ENCODE results near the gene LYL1. TPM values are rescaled to one million over a fixed set of nuclear protein-coding genes. Genes with fewer than 3 reads are reported as not detected.
"Not testable (repeated sequence)": the region's sequence is repeated elsewhere in the genome, so short reads cannot be mapped to it uniquely, and the experiment has no call there.

LYL1 gene
- 0.24 and 0.34 TPM in 2 replicates for total RNA-seq (2014; rRNA removed; shearing (Covaris generic))

DNA sequence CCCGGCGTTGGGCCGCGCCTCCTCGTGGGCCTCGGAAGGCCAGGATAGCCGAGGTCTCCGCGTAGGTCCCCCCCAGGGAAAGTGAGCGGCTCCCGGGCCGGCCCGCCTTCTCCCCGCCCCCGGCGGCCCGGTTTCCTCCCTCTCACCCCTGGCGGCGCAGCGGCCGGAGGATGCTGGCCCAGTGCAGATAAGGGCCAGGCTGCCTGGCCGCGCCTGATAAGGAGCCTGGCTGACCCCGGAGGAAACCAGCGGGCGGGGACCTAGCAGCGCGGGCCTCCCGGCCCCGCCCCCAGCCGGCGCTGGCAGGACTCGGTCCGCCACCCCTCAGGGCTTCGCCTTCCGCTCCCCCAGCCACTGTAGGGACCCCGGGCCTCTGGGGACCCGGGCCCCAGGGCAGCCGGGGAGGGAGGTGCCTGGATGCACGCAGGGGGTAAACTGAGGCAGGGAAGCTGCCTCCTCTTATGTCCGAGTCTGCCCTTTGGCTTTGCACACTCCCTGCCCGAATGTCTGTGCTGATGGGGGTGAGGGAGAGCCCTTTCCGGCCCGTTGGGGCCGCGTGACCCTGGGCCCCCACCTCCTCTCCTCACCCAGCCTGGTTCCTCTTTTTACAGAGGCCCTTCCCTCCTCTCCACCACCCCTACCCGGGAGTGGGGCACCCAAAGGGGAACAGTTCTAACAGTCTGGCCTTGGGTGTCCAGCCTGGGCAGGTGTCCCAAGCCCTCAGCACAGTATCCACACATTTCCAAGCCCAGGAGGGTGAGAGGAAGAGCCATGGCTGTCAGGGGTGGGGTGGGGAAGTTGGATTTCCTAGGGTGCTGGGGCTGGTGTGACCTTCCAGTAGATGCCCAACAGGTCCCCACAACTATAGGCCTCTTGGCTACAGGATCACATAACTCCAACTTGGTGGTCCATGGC, at the start of gene LYL1:
LYL1 (minus strand) TSS at position 193 of the 915 bp plus-strand sequence. CDS start 1,687 bp downstream, outside the sequence.
- DNase-seq (ENCODE audit: low read depth): peak; percentile 33

DNA sequence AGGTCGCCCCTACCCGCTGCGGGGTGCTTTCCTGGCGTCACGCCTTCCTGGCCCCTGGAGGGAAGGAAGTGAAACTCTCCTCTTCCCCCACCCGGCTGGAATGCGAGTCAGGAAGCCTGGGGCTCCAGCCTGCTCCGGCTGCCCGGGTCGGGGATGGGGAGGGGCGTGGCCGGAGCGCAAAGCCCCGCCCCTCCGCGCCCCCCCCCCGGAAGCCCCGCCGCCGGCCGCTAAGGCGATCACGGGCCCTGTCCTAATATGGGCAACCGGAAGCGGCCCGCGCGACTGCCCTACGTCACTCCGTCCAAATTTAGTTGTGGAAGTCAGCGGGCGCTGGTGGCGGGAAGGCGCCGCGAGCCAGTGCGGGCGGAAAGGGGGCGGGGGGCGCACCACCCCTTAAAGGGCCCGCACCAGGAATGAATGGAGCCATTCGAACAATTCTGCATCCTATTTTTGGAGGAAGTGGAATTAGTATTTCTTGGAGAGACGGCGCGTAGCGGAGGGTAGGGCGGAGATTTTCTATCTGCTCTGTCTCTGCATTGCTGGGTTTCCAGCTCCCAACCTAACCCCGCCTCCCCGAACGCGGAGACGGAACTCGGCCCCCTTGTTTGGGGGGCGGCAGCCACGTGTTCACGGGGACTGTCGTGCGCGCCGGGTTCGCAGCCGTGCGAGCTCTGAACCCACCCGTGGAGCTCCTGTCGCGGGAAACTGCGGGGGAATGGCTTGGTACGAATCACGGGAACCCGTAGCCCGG, 49.1 kb upstream of the LYL1 start:
- peak; percentile 98 for DNase-seq (ENCODE audit: low read depth)

DNA sequence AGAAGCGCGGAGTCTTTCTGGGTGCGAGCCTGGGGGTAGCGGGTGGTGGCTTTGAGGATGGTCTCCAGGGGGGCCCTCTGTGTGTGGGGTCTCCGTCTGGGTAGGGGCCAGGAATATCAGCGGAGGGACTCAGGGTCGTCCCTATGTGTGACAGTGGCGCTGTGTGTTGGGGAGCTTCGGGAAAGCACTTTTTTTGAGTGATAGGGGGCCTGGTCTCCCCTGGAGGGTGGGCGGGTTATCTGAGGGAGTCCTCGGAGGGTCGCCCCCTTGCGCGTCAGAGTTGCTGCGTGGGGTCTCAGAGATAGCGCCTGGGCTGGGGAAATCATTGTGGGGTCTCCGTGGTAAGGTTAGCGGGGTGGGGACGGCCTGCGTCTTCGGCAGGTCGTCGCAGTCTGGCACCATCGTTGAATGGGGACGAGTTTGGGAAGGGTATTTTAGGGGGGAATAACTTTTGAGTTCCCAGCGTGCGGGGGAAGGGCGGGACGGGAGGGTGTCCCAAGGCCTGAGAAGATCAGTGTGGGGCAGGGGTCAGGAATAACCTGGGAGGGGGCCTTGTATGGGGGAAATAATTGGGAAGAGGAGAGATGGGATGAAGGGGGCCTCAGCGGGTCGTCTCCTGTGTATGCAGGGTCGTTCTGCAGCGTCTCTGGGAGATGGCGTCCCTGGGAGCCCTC, 48.4 kb upstream of the LYL1 start:
- no peak for DNase-seq (ENCODE audit: low read depth)

DNA sequence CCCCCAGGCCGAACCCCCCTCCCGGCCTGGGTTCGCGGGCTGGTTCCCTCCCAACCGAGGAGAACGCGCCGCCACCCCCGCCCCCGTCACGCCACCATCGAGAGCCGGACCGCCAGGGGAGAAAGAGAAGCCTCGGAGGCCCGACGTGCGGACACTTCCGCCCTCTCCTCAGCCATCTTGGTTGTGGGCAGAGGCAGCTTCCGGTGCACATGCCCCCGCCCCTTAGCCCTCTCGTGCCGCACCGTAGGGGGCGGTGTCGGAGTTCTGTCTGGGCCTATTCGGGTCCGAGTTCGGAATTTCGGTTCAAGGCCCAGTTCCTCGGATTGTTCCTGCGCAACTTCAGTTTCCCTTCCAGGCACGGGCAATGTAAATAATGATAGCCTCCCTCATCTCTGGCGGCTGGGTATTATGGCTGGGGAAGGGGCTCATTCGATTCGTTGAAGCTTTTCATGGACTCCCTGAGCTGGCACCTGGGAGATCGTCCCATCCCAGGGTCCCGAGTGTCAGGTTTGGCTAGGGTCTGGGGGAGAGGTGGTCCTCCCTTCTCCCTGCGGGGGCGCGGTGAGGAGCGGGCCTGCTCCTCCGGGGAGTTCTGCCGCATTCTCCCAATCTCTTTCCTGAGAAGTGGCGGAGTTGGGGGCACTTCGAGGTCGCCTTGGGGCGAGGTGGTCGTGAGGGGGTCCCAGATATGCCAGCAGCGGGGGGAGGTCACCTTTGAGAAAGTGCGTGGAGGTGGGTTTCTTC, 47.7 kb upstream of the LYL1 start, which contains the start of the genes IER2 and STX10:
IER2 (plus strand) TSS at position 225 of the 744 bp plus-strand sequence. CDS start 2,776 bp downstream, outside the sequence.
STX10 (minus strand) TSS at position 189 of the 744 bp plus-strand sequence. CDS start 202 bp downstream, outside the sequence.
- peak; percentile 98 for DNase-seq (ENCODE audit: low read depth)

DNA sequence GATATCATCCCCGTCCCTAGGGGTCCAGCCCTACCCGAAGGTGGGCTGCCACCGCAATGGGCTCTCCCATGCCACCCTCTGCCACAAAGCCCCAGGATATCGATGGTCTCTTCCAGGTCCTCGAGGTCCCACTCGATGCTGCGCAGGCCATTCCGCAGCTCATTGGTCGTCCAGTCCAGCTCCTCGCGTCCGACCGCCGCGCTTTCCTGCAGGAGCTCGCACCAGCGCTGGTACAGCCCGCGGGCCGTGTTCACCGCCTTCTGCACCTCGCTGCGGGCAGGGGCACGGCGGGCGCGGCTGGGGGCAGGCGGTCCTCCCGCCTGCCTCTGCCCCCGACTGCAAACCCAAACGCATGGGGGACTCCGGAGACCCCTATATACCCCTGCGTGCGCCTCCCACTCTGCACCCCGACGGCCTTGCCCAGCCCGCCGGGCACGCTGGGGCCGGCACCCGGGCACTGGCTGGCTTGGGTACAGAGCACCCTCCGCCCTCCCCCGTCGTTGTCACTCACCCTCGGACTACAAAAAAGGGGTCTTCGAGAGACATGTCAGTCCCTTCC, 47.0 kb upstream of the LYL1 start:
- DNase-seq (ENCODE audit: low read depth): peak; percentile 74

DNA sequence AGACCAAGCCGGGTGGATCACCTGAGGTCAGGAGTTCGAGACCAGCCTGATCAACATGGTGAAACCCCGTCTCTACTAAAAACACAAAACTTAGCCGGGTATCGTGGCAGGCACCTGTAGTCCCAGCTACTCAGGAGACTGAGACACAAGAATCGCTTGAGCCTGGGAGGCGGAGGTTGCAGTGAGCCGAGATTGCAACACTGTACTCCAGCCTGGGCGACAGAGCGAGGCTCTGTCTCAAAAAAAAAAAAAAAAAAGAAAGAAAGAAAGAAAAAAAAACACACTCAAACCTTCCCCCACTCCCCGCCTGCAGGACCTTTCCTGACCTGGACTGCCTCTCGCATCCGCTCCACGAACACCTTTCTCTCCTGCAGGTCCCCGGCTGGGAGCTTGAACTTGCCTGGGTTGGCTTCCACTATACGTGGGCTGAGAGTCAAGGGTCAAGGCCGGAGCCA, 46.5 kb upstream of the LYL1 start:
- not testable (repeated sequence) for DNase-seq (ENCODE audit: low read depth)

DNA sequence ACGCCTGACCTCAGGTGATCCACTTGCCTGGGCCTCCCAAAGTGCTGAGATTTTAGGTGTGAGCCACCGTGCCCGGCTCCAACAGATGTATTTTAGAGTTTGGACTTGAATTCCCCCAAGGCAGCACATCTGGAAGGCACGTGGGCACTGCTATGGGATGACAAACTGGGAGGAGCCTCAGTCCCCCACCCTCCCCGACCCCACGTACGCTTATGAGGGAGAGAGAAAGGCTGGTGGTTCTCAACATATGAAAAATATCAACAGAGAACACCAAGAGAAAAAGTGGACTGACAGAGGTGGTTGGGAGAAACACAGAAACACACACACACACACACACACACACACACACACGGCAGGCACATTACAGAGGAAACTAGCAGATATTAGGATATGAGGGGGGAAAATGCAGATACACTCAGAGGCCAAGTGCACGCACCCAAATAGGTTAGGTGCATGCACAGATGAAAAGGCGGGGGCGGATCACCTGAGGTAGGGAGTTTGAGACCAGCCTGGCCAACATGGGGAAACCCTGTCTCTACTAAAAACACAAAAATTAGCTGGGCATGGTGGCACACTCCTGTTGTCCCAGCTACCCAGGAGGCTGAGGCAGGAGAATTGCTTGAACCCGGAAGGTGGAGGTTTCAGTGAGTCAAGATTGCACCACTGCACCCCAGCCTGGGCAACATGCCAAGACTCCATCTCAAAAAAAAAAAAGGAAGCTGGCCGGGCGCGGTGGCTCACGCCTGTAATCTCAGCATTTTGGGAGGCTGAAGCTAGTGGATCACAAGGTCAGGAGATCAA, 44.3 kb upstream of the LYL1 start:
- DNase-seq (ENCODE audit: low read depth): peak; percentile 63

DNA sequence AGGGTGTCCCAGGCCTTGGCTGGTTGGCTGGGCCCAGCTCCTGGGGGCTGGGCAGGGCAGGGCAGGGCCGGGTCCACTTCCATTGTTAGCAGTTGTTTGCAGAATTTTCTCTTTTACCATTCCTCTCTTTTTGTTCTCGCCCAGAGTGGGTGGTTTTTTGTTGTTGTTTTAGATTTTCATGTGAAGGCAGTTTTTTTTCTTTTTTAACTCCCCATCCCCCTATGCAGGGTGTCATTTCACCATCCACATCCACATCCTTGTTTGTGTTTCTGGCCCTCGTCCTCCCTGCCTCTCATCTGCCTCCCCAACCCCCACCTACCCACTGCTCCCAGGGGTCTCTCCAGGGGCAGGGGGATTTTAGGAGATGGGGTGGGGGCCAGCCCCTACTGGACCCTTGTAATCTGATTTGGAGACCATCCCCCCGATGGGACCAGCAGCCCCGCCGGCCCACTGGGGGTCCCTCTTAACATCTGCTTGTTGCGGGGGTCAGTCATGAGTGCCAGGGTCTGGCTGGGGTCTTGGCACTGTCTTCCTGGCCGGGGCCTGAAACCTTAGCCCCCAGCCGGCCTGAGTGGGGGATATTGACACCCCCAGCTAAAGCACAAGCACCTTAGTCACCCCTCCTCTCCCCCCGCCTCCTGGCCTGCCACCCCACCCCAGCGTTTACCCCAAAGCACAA, 37.1 kb upstream of the LYL1 start:
- DNase-seq (ENCODE audit: low read depth): no peak

DNA sequence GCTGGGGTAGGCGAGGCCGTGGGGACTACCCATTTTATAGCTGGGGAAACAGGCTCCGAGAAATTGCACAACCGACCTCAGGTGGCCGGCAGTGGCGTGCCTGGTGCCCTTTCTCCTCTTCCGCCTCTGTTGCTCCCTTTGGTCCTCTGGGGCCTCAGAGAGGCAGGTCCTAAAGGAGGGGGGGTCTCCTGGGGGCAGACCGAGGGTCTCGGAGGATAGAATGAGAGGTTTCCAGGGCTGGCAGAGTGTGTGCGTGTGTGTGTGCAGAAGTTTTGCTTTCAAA, 36.2 kb upstream of the LYL1 start:
- no peak for DNase-seq (ENCODE audit: low read depth)

DNA sequence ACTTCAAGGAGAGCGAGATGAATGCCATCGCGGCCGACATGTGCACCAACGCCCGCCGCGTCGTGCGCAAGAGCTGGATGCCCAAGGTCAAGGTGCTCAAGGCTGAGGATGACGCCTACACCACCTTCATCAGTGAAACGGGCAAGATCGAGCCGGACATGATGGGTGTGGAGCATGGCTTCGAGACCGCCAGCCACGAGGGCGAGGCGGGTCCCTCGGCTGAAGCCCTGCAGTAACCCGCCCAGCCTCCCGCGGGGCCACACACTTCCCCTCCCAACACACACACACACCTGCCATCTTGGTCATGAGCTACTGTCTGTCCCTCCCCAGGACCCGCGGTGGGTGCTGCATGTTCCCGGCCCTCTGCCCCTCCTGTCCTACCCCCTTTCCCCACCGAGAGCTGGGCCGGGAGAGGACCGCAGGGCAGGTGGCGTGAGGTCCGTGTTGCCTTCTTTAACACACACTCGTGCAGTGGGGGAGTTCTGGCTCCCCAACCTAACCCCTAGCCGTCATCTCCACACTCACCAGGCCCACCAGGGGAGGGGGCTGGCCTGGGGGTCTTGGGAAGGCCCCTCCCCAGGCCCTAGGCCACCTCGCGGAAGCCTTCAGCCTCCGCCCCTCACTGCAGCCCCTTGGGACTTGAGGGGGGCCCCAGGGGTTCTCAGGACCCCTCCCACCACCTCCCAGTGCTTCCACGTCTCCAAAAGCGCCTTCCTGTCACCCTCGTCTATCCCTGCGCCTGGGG, 35.7 kb upstream of the LYL1 start:
- no peak for DNase-seq (ENCODE audit: low read depth)

DNA sequence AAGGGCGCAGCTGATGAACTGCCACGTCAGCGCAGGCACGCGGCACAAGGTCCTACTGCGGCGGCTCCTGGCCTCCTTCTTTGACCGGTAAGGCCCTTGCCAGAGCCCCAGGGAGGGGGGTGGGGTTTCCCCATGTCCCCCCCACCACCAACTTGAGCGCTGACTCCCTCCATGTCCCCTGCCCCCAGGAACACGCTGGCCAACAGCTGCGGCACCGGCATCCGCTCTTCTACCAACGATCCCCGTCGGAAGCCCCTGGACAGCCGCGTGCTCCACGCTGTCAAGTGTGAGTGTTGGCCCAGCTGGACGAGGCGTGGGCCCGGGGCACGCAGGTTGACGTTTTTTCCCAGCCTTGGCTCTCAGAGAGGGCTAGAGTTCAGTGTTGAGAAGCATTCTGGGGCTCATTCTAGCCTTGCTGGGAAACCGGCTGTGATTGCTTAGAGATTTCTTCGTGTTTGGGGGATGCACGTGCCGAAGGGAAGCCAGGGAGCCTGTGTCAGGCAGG, 34.7 kb upstream of the LYL1 start:
- no peak for DNase-seq (ENCODE audit: low read depth)

DNA sequence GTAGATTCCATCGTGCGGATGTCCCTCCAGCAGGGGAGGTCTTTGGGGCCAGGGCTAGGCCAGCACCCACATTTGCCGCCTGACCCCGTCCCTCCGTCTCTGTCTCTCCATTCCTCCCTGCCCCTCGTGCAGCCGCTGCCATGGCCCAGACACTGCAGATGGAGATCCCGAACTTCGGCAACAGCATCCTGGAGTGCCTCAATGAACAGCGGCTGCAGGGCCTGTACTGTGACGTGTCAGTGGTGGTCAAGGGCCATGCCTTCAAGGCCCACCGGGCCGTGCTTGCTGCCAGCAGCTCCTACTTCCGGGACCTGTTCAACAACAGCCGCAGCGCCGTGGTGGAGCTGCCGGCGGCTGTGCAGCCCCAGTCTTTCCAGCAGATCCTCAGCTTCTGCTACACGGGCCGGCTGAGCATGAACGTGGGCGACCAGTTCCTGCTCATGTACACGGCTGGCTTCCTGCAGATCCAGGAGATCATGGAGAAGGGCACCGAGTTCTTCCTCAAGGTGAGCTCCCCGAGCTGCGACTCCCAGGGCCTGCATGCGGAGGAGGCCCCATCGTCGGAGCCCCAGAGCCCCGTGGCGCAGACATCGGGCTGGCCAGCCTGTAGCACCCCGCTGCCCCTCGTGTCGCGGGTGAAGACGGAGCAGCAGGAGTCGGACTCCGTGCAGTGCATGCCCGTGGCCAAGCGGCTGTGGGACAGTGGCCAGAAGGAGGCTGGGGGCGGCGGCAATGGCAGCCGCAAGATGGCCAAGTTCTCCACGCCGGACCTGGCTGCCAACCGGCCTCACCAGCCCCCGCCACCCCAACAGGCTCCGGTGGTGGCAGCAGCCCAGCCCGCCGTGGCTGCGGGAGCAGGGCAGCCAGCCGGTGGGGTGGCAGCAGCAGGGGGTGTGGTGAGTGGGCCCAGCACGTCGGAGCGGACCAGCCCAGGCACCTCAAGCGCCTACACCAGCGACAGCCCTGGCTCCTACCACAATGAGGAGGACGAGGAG, 32.7 kb upstream of the LYL1 start:
- DNase-seq (ENCODE audit: low read depth): no peak

DNA sequence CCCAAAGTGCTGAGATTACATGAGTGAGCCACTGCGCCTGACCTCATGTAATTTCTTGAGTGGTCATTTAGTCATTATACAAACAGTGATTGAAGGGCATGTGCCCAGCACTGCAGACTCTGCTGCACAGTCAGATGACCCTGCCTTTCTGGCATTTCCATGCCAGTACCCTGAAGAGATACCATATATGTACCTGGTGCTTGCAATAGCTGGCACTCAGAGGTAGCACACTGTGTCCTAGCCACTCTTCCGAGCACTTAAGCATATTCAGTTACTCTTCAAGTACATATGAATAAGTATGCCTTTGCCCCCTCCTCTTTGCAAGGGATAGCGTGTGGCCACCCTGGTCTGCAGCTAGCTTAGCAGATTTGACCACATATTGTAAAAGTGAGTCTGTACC, 32.0 kb upstream of the LYL1 start:
- DNase-seq (ENCODE audit: low read depth): no peak

DNA sequence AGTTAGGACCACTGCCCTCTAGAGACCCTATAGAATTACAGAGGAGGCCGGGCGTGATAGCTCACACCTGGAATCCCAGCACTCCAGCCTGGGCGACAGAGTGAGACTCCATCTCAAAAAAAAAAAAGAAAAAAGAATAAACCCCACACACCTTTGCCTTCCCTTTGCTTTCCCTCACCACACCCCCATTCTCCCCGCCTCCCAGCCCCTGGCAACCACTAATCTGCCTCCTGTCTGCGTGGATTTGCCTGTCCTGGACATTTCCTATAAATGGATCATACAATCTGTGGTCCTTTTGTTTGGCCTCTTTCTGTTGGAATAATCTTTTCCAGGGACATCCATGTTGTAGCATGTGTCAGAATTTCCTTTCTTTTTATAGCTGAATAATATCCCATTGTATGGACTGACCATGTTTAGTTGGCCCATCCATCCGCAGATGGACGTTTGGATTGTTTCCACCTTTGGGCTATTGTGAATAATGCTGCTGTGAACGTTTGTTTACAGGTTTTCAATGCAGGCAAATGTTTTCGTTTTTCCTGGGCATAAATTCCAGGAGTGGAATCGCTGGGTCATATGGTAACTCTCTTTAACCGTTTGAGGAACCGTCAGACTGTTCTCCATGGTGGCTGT, 30.7 kb upstream of the LYL1 start:
- no peak for DNase-seq (ENCODE audit: low read depth)

DNA sequence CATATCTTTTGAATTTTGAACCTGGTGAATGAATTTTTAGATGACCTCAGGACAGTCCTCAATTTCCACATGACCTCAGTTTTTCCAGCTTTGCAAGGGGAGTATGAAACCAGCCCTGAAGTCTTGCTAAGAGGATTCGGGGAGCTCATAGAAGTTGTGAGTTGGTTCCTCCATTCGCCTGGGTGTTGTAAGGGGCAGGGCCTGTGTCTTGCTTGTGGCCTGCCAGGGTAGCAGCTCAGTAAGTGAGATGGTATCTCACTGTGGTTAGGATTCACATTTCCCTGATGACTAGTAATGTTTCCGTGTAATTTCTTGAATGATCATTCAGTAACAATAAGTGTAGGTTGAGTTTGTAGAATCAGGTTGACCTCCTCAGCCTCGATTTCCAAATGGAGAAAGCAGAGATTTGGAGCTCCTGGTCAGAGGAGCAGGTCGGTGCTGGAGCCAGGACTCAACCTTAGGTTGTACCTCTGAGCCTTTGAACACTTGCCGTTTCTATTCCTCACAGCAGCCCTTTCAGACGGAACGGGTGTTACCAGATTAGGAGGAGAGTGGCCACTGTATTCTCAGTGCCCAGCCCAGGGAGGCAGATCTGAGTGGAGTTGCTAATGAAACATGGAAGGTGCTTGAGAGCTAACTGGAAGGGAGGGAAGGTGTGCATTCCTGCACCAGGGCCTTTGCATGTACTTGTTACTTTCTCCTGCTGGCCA, 30.0 kb upstream of the LYL1 start:
- peak; percentile 47 for DNase-seq (ENCODE audit: low read depth)

DNA sequence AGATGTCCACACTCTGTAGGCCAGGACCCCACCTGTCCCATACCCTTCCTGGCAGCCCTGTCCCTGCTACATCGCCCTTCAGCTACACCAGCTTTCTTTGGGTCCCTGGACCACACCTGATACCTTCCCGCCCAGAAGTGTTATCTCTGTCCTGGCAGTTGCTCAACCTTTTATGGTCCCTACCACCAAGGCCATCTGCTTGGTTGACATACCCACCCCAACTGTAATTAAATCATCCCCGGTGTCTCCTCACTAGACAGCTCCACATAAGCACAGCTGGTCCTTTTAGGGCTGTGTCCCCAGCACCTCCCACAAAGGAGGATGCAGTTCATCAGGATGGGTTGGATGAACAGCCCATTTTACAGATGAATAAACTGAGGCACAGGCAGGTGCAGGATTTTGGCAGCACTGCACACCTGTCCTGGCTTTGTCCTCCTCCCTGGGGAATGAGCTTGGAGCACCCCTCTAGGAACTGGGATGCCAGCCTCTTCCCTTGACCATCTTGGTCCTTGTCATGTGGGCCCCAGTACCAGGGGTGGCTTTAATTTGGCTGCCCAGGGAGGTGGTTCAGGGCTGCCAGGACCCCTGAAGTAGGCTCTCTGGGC, 28.3 kb upstream of the LYL1 start:
- DNase-seq (ENCODE audit: low read depth): no peak
